ENCODE measurements around the gene TMEM106C.

The TMEM106C gene

DNA sequence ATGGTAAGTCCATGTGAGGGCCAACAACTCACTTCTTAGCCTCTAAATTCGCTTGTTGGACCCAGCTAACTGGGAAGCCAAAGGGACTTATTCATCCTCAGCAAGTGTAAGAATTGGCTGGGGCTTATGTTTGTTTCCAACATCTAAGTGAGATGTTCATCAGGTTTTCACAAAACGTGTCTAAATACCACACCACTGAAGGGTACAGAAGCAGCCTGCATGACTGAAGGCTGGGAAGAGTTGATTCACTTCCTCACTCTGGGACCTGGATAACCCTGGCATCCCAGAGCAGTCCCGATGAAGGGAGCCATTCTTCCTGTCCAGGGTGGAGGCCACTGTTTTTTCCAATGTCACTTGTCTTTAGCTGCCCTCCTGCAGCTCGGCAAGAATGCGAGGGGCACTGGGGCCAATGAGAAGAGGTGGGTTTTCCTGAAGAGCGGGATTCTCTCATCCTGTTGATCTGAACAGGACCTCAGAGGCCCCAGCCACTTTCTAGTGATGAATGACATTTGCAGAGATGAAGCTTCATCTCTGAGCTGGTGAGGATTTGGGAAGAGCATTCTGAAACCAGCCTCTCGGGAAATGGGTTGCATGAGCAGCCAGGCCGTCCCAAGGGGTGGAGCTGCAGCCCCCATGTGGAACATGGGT is 53.1 kb downstream of the TMEM106C start:
- DNase-seq (ENCODE audit: low spot score): no peak

DNA sequence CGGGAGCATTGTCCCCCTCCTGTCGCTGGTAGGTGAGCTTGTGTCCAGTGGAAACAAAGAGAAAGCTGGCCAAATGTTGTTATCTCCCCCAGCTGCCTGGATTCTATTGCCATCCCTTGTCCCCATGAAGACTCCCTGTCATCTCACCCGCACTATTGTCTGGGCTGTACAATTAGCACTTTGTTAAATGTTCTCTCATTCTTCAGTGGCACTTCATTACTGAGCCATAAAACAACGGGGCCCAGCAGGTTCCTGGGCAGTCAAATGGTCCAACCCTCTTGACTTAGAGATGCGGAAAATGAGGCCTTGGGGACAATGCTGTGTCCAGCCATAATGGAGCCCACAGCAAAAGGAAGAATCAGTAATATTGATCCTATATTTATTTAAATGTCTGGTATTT is 54.1 kb downstream of the TMEM106C start:
- DNase-seq (ENCODE audit: low spot score): no peak

DNA sequence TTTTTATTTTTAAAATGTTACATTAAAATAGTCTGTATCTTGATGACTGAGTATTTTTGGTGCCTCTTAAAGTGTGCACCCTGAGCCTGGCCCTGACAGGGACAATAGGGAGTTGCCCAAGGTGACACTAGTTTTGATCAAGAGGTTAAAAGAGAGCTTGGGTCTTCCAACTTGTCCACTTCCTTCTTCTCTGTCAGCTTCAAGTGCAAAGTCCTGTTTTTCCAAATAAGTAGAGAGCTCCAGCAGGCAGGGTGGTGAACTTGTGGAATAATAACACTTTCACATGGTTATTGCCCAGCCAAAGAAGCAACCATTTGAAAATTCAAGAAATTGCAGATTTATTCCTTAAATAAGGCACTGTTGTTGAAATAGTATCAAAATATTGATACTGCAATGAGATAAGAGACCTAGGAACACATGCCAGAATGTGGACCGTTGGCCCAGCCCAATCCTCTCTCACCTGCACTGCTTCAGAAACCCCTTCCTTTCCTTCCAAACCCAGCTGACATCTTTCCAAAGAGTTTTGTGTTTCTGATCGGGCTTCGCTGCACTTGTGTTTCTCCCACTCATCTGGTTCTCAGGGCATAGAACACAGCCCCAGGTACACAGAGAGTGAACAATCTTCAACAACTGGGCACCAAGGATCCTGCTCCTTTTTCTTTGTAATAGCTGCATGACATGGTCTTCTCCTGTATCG is 54.7 kb downstream of the TMEM106C start:
- DNase-seq (ENCODE audit: low spot score): no peak

Measured in CD4-positive, alpha-beta T cell treated with Interleukin-2 at 100 ng/mL for 4 hours (primary cell).